SK-N-SH treated with all-trans-retinoic acid at 6 μM for 48 hours (cell line): ENCODE data around the gene GCNT2.
A peak's percentile ranks its signal among the peaks of the same experiment; 100 is the strongest.
"Not testable (repeated sequence)": the region's sequence is repeated elsewhere in the genome, so short reads cannot be mapped to it uniquely, and the experiment has no call there.

Experiments
- ATAC-seq: fragments of 200-7000 bp; cut with Tn5 transposase; 3 replicates; pipeline ENCODE4 v1.9.1; 2020; ENCODE audit warnings: mild to moderate bottlenecking, moderate library complexity
- ARNTL ChIP-seq: fragments of 450-650 bp; formaldehyde crosslinking; IDR thresholded peaks from 2 replicates; pipeline ENCODE4 v1.5.0; 2020; ENCODE audit warnings: low read depth, mild to moderate bottlenecking, moderate library complexity, borderline replicate concordance
- CREB5 ChIP-seq: fragments of 250-450 bp; sonication (Bioruptor Pico); IDR thresholded peaks from 2 replicates; pipeline ENCODE4 v1.5.1; 2020; ENCODE audit warnings: low read depth, mild to moderate bottlenecking, moderate library complexity
- CSDC2 ChIP-seq: fragments of 250-450 bp; sonication (Bioruptor Pico); IDR thresholded peaks from 2 replicates; pipeline ENCODE4 v1.5.0; 2020; ENCODE audit warnings: mild to moderate bottlenecking, moderate library complexity
- ESRRG ChIP-seq: fragments of 250-450 bp; sonication (Bioruptor Pico); IDR thresholded peaks from 2 replicates; pipeline ENCODE4 v1.6.1; 2021; ENCODE audit warnings: mild to moderate bottlenecking
- GLIS3 ChIP-seq: fragments of 250-450 bp; sonication (Bioruptor Pico); IDR thresholded peaks from 2 replicates; pipeline ENCODE4 v1.5.0; 2020; ENCODE audit warnings: mild to moderate bottlenecking, moderate library complexity
- ISL1 ChIP-seq: fragments of 250-450 bp; sonication (Bioruptor Pico); IDR thresholded peaks from 2 replicates; pipeline ENCODE4 v2.1.2; 2022; ENCODE audit warnings: mild to moderate bottlenecking, moderate library complexity
- OSR1 ChIP-seq: fragments of 250-450 bp; sonication (Bioruptor Pico); IDR thresholded peaks from 2 replicates; pipeline ENCODE4 v1.8.0; 2022; ENCODE audit warnings: moderate library complexity, mild to moderate bottlenecking, inconsistent platforms
- PATZ1 ChIP-seq: fragments of 250-450 bp; sonication (Bioruptor Pico); IDR thresholded peaks from 2 replicates; pipeline ENCODE4 v1.8.0; 2020; ENCODE audit warnings: mild to moderate bottlenecking, moderate library complexity, borderline replicate concordance
- POU6F1 ChIP-seq: fragments of 250-450 bp; sonication (Bioruptor Pico); IDR thresholded peaks from 2 replicates; pipeline ENCODE4 v1.8.0; 2021; ENCODE audit warnings: low read depth, mild to moderate bottlenecking, moderate library complexity, borderline replicate concordance
- PPARA ChIP-seq: fragments of 250-450 bp; sonication (Bioruptor Pico); IDR thresholded peaks from 2 replicates; pipeline ENCODE4 v1.5.0; 2020; ENCODE audit warnings: mild to moderate bottlenecking, borderline replicate concordance
- RARB ChIP-seq: fragments of 250-450 bp; sonication (Bioruptor Pico); IDR thresholded peaks from 2 replicates; pipeline ENCODE4 v1.8.0; 2021; ENCODE audit warnings: mild to moderate bottlenecking, moderate library complexity
- SNAI2 ChIP-seq: fragments of 250-450 bp; sonication (Bioruptor Pico); IDR thresholded peaks from 2 replicates; pipeline ENCODE4 v1.5.0; 2020; ENCODE audit warnings: mild to moderate bottlenecking, moderate library complexity
- TOX ChIP-seq: fragments of 250-450 bp; sonication (Bioruptor Pico); IDR thresholded peaks from 2 replicates; pipeline ENCODE4 v1.8.0; 2021; ENCODE audit warnings: mild to moderate bottlenecking, moderate library complexity, borderline replicate concordance
- TSHZ2 ChIP-seq: fragments of 250-450 bp; sonication (Bioruptor Pico); IDR thresholded peaks from 2 replicates; pipeline ENCODE4 v1.5.0; 2020; ENCODE audit warnings: mild to moderate bottlenecking, moderate library complexity
- ZC3H10 ChIP-seq: fragments of 250-450 bp; sonication (Bioruptor Pico); IDR thresholded peaks from 2 replicates; pipeline ENCODE4 v1.5.1; 2021; ENCODE audit warnings: mild to moderate bottlenecking, moderate library complexity
- ZFP3 ChIP-seq: fragments of 250-450 bp; sonication (Bioruptor Pico); IDR thresholded peaks from 2 replicates; pipeline ENCODE4 v1.5.0; 2020; ENCODE audit warnings: mild to moderate bottlenecking, moderate library complexity
- ZFP30 ChIP-seq: fragments of 450-650 bp; formaldehyde crosslinking; IDR thresholded peaks from 2 replicates; pipeline ENCODE4 v1.5.0; 2022; ENCODE audit warnings: mild to moderate bottlenecking, moderate library complexity
- ZNF565 ChIP-seq: fragments of 450-650 bp; formaldehyde crosslinking; conservative IDR thresholded peaks from 2 replicates; pipeline ENCODE4 v1.5.0; 2020; ENCODE audit warnings: low read depth, mild to moderate bottlenecking, moderate library complexity
- ZNF70 ChIP-seq: fragments of 450-650 bp; formaldehyde crosslinking; IDR thresholded peaks from 2 replicates; pipeline ENCODE4 v1.5.0; 2020; ENCODE audit warnings: mild to moderate bottlenecking, moderate library complexity
- ZNF8 ChIP-seq: fragments of 450-650 bp; formaldehyde crosslinking; IDR thresholded peaks from 2 replicates; pipeline ENCODE4 v1.5.0; 2020; ENCODE audit warnings: mild to moderate bottlenecking, moderate library complexity

Gene GCNT2

GRCh38 chr6:10659699-10660348, 138.7 kb downstream of the GCNT2 start:
- TF ChIP-seq ISL1 (CRISPR knock-in tag) (no peak), ZNF70 (CRISPR knock-in tag) (no peak), ZNF565 (CRISPR knock-in tag) (no peak), TOX (CRISPR knock-in tag) (no peak), ZFP30 (no peak), ZNF8 (CRISPR knock-in tag) (no peak), ZC3H10 (CRISPR knock-in tag) (no peak), GLIS3 (CRISPR knock-in tag) (no peak), ARNTL (CRISPR knock-in tag) (no peak), POU6F1 (CRISPR knock-in tag) (no peak), CREB5 (no peak)
- ATAC-seq = peak; percentile 94

GRCh38 chr6:10660431-10661191, 139.5 kb downstream of the GCNT2 start:
- not testable (repeated sequence) for ATAC-seq

- TF ChIP-seq PATZ1 = no peak
- TF ChIP-seq TOX (CRISPR knock-in tag) = no peak
- ATAC-seq = no peak
These were observed 141.1 kb downstream of the GCNT2 start for GRCh38 chr6:10662207-10662606.

- no peak for ATAC-seq
- TF ChIP-seq CREB5 (no peak), ZFP3 (CRISPR knock-in tag) (no peak), OSR1 (CRISPR knock-in tag) (no peak), ESRRG (CRISPR knock-in tag) (no peak), ZFP30 (no peak), RARB (CRISPR knock-in tag) (no peak), PPARA (no peak), ZNF70 (CRISPR knock-in tag) (no peak), GLIS3 (CRISPR knock-in tag) (no peak), SNAI2 (CRISPR knock-in tag) (no peak), TSHZ2 (CRISPR knock-in tag) (no peak), POU6F1 (CRISPR knock-in tag) (no peak), ISL1 (CRISPR knock-in tag) (no peak), PATZ1 (no peak), ZC3H10 (CRISPR knock-in tag) (no peak), ZNF565 (CRISPR knock-in tag) (no peak), CSDC2 (CRISPR knock-in tag) (no peak), ARNTL (CRISPR knock-in tag) (no peak), ZNF8 (CRISPR knock-in tag) (no peak)
These were observed 141.6 kb downstream of the GCNT2 start for GRCh38 chr6:10662742-10663141.
